MM.1S (cell line): Measurements from ENCODE around the gene ACKR2.

Source experiments
- DNase-seq: peaks from one replicate; pipeline ENCODE4 v3.0.0-alpha.2; 2015
- H2AFZ ChIP-seq: fragments of 300-600 bp; sonication (generic); 2 replicates; pipeline ENCODE4 v1.6.0; 2016; ENCODE audit warnings: antibody characterized with exemption, low read length
- H3F3A ChIP-seq: fragments of 300-600 bp; sonication (generic); 2 replicates; pipeline ENCODE4 v1.6.1; 2016; ENCODE audit warnings: mild to moderate bottlenecking, antibody characterized with exemption, low read length, moderate library complexity, mixed read lengths; ENCODE audit not compliant: insufficient read depth
- H3K27ac ChIP-seq: fragments of 300-600 bp; sonication (generic); 2 replicates; pipeline ENCODE4 v1.5.1; 2016; ENCODE audit warnings: mild to moderate bottlenecking, low read length
- H3K27me3 ChIP-seq: fragments of 300-600 bp; sonication (generic); replicated peaks from 2 replicates; pipeline ENCODE4 v1.6.0; 2016; ENCODE audit warnings: low read length; ENCODE audit not compliant: insufficient read depth
- H3K36me3 ChIP-seq: fragments of 300-600 bp; sonication (generic); replicated peaks from 2 replicates; pipeline ENCODE4 v1.6.1; 2016; ENCODE audit warnings: mild to moderate bottlenecking, low read length, mixed read lengths; ENCODE audit not compliant: insufficient read depth
- H3K4me1 ChIP-seq: fragments of 300-600 bp; sonication (generic); 2 replicates; pipeline ENCODE4 v1.6.1; 2016; ENCODE audit warnings: low read length, mixed read lengths
- H3K4me2 ChIP-seq: fragments of 300-600 bp; sonication (generic); 2 replicates; pipeline ENCODE4 v1.6.0; 2016; ENCODE audit warnings: low read depth, low read length
- H3K4me3 ChIP-seq: fragments of 300-600 bp; sonication (generic); 2 replicates; pipeline ENCODE4 v1.5.1; 2016; ENCODE audit warnings: low read length, mixed read lengths
- H3K79me2 ChIP-seq: fragments of 300-600 bp; sonication (generic); 2 replicates; pipeline ENCODE4 v1.6.1; 2016; ENCODE audit warnings: mixed run types, low read length, mixed read lengths
- H3K9ac ChIP-seq: fragments of 300-600 bp; sonication (generic); 2 replicates; pipeline ENCODE4 v1.6.1; 2016; ENCODE audit warnings: low read length, mixed read lengths
- H3K9me2 ChIP-seq: fragments of 300-600 bp; sonication (generic); replicated peaks from 2 replicates; pipeline ENCODE4 v1.6.1; 2016; ENCODE audit warnings: mild to moderate bottlenecking, low read length, mixed read lengths; ENCODE audit not compliant: insufficient read depth
- H3K9me3 ChIP-seq: fragments of 300-600 bp; sonication (generic); replicated peaks from 2 replicates; pipeline ENCODE4 v1.6.1; 2016; ENCODE audit warnings: mild to moderate bottlenecking, low read length, mixed read lengths; ENCODE audit not compliant: insufficient read depth
- H4K20me1 ChIP-seq: fragments of 300-600 bp; sonication (generic); 2 replicates; pipeline ENCODE4 v1.6.1; 2016; ENCODE audit warnings: mild to moderate bottlenecking, low read length, moderate library complexity, mixed read lengths; ENCODE audit not compliant: insufficient read depth
- CTCF ChIP-seq: fragments of 300-600 bp; sonication (generic); IDR thresholded peaks from 2 replicates; pipeline ENCODE4 v1.5.1; 2016; ENCODE audit warnings: antibody characterized with exemption, low read length, mixed read lengths
- EZH2 ChIP-seq: fragments of 300-600 bp; sonication (generic); optimal IDR thresholded peaks from 2 replicates; pipeline ENCODE3; 2017; ENCODE audit warnings: low read depth, mild to moderate bottlenecking, antibody characterized with exemption, low read length, mixed read lengths
- EZH2phosphoT487 ChIP-seq: fragments of 300-600 bp; sonication (generic); IDR thresholded peaks from 2 replicates; pipeline ENCODE4 v1.6.1; 2018; ENCODE audit warnings: antibody characterized with exemption, low read length

The ACKR2 gene

GRCh38 chr3:42823351-42823750, 14.1 kb downstream of the ACKR2 start:
- H3K9me2 ChIP-seq = no peaks in the 10 kb centered on the region
- no peaks in the 10 kb centered on the region for H3K36me3 ChIP-seq
- TF ChIP-seq CTCF = no peak
- no peak for TF ChIP-seq EZH2phosphoT487
- TF ChIP-seq EZH2 = no peak
- H3K4me3 ChIP-seq = no peak overlapping the region
- no peak overlapping the region for H3K27ac ChIP-seq
- no peaks in the 10 kb centered on the region for H3F3A ChIP-seq
- no peaks in the 10 kb centered on the region for H4K20me1 ChIP-seq
- no peaks in the 10 kb centered on the region for H3K27me3 ChIP-seq
- no peaks in the 10 kb centered on the region for H3K4me1 ChIP-seq
- no peak overlapping the region for H2AFZ ChIP-seq
- H3K79me2 ChIP-seq = no peaks in the 10 kb centered on the region
- H3K9ac ChIP-seq = no peak overlapping the region
- no peak overlapping the region for H3K4me2 ChIP-seq
- no peaks in the 10 kb centered on the region for H3K9me3 ChIP-seq
- no peak for DNase-seq

- Histone ChIP-seq H4K20me1 (no peaks in the 10 kb centered on the region), H3K27ac (no peak overlapping the region), H3K36me3 (no peaks in the 10 kb centered on the region), H3K79me2 (no peaks in the 10 kb centered on the region), H3K9me3 (no peaks in the 10 kb centered on the region), H3K4me3 (no peak overlapping the region), H3K9ac (no peak overlapping the region), H3K4me2 (no peak overlapping the region), H3K9me2 (no peaks in the 10 kb centered on the region), H3K4me1 (no peaks in the 10 kb centered on the region), H2AFZ (no peak overlapping the region), H3F3A (no peaks in the 10 kb centered on the region), H3K27me3 (no peaks in the 10 kb centered on the region)
- no peak for DNase-seq
- no peak for TF ChIP-seq CTCF
- TF ChIP-seq EZH2 = no peak
- TF ChIP-seq EZH2phosphoT487 = no peak
Observed at GRCh38 chr3:42826141-42826540, 16.9 kb downstream of the ACKR2 start.

- no peaks in the 10 kb centered on the region for H3K36me3 ChIP-seq
- H3K9me2 ChIP-seq = no peaks in the 10 kb centered on the region
- H3K27ac ChIP-seq = no peak overlapping the region
- no peak for DNase-seq
- no peak overlapping the region for H3K9ac ChIP-seq
- H3K79me2 ChIP-seq = no peaks in the 10 kb centered on the region
- TF ChIP-seq EZH2phosphoT487 (no peak), EZH2 (no peak), CTCF (no peak)
- no peak overlapping the region for H3K4me3 ChIP-seq
- no peaks in the 10 kb centered on the region for H4K20me1 ChIP-seq
- no peaks in the 10 kb centered on the region for H3K27me3 ChIP-seq
- H3K4me2 ChIP-seq = no peak overlapping the region
- no peak overlapping the region for H2AFZ ChIP-seq
- no peaks in the 10 kb centered on the region for H3K9me3 ChIP-seq
- H3K4me1 ChIP-seq = 0 out of 2 replicates have a peak, but pooled peaks cover 3% of the 10 kb centered on the region
- peaks cover 4% of the 10 kb centered on the region; the same call in 1 of the 2 replicates for H3F3A ChIP-seq
Observed at GRCh38 chr3:42827023-42827422, 17.8 kb downstream of the ACKR2 start.
